Stimulated activated CD4-positive, alpha-beta T cell treated with anti-CD3 and anti-CD28 coated beads, TNF-alpha, amount 100 ng/mL, for 4 hours (primary cell): ENCODE measurements around the gene ERICH4.
"Not testable (repeated sequence)": the region's sequence is repeated elsewhere in the genome, so short reads cannot be mapped to it uniquely, and the experiment has no call there.

Source experiments
- DNase-seq, 3 experiments: peaks; one replicate each; pipeline ENCODE4 v3.0.0-alpha.2; 2020; ENCODE audit warnings: low read depth in 3 of 3

Gene ERICH4

DNA sequence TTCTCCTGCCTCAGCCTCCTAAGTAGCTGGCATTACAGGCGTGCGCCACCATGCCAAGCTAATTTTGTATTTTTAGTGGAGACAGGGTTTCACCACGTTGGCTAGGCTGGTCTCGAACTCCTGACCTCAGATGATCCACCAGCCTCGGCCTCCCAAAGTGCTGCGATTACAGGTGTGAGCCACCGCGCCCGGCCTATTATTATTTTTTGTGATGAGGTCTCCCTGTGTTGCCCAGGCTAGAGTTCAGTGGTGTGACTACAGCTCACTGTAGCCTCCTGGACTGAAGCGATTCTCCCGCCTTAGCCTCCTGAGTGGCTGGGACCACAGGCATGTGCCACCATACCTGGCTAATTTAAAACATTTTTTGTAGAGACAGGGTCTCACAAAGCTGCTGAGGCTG, 7.6 kb upstream of the ERICH4 start:
- DNase-seq = not testable (repeated sequence)

DNA sequence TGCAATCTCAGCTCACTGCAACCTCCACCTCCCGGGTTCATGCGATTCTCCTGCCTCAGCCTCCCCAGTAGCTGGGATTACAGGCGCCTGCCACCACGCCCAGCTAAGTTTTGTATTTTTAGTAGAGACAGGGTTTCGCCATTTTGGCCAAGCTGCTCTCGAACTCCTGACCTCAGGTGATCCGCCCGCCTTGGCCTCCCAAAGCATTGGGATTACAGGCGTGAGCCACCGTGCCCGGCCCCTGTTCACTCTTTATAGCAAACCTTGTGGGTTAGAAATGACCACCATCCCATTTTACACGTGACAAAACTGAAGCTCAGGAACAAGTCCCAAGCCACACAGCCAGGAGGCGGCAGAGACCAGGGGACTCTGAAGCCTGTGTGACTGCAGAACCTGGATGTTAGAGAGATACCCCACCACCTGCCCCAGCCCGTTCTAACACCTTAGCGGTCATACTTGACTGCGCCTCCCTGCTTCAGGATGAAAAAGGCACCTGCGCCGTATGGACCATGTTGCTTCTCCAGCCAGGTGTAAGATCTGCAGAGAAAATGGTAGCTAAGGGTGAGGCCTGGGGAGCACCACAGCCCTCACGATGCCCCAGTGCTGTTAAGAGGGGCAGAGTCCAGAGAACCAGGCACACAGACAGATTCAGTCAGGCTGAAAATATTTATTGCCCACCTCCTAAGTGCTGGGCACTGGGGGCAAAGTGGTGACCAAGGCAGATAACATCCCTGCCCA, 6.9 kb upstream of the ERICH4 start:
- DNase-seq = no peak

DNA sequence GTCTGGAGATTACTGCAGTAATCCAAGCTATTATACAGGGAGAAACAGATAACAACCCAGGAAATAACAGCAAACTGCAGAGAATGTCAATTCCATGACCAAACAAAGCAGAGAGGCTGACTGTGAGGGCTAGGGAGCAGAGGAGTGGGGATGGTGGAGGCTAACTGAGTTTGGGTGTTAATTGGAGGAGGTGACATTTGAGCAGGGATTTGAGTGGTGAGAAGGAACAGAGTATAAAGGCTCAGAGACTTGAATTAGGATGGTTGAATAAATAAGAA, 6.3 kb upstream of the ERICH4 start:
- no peak for DNase-seq

DNA sequence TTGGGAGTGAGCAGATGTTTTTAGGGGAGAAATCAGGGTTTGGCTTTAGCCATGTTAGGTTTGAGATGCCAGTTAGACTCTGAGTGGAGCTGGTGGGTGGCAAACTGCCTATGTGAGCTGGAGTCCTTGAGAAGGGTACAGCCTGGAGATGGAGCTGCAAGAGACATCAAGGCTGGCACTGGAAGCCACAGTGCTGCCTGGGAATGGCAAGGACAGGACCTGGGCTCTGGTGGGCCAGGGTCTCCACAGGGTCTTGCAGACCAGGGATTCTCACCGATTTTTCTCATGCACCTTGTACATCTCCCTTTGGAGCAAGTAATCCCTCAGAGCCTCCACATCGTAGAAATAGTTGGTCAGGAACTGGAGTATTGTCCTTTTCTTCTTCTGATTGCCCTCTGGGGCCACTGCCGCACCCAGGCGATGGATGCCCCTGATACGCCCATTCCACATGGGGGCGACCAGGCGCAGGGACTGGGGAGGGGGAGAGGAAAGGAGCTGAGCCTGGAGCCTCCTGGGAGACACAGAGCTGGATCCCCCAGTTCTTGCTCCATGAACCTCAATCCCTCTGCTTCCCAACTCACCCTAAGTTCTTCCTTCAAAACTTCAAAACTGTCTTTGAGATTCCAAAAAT, 4.9 kb upstream of the ERICH4 start:
- DNase-seq = no peak

DNA sequence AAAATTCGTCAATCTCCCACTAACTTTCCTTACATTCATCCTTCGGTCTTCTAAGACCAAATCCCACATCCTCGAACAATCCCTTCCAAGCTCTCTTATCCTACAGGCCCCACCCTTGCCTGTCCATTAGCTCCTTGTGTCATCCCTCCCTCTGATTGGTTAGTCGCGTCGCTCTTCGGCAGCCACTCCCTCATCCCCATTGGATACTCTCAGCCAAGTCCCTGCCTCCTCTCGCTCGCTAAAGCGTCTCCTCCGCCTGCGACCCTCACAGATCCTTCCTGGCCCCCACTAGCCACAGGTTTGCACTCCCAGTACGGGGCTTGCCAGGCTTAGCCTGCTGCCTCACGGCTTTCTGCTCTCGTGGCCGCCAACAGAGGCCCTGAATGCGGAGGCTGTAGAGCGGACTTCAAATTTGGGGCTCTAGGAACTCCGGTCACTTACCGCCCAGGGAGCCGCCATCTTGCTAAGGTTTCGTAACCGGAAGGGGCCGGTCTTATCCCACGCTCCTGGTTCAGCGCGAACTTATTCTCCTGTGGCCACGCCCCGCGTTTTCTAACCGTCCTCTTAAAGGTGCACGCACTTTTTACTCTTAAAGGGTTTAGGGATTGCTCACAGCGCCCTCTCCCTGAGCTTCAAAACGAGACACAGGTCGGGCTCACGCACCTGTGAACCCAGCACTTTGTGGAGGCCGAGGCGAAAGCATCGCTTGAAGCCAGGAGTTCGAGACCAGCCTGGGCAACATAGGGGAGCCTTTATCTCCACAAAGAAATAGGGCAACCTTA, 3.3 kb upstream of the ERICH4 start, which contains the start of gene DMAC2:
Gene DMAC2 (minus strand): TSS at position 472 of the 782 bp plus-strand sequence. CDS start 13 bp downstream, at position 459.
- peak; percentile 87 to 91 (median 88) for DNase-seq

DNA sequence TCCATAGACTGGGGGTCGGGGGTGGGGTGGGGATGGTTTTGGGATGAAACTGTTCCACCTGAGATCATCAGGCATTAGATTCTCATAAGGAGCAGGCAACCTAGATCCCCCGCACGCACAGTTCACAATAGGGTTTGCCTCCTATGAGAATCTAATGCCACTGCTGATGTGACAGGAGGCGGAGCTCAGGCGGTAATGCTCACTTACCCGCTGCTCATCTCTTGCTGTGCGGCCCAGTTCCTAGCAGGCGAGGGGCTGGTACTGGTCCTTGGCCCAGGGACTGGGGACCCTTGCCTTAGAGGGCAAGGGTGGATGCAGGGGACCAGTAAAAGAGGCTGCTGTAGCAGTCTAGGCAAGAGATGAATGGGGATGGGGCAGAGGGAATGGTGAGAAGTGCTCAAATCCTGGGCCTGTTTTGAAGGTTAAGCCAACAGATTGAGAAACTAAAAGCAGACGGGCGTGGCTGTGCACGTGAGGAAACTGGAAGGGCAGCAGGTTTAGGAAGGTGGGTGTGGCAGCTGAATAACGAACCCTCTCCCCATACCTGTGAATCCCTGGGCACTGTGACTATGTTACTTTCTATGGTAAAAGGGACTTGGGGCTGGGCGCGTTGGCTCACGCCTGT, 1.5 kb upstream of the ERICH4 start:
- DNase-seq = no peak

DNA sequence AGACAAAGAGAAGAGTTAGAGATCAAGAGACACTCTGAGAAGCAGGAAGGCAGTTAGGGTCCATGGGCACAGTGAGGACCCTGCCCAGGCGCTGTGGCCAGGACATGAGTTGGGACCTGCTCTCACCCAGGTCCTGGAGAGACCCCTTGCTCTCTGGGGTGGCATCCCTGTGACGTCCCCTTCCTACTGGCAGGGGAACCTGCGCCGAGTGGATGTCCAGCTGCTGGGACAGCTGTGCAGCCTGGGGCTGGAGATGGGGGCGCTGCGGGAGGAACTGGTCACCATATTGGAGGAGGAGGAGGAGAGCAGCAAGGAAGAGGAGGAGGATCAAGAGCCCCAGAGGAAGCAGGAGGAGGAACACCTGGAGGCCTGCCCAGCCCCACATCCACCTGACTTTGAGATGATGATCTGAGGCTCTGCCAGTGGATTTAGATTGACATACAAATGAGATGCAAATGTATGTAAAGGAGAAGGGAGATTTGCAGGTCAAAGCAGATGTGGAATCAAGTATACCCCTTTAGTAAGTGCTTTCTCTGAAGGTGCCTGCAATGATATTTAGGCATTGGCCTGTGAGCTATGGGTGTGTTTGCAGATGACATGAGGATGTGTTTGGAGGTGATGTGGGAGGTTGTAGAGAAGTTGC, 978 bp downstream of the ERICH4 start:
- DNase-seq = no peak

DNA sequence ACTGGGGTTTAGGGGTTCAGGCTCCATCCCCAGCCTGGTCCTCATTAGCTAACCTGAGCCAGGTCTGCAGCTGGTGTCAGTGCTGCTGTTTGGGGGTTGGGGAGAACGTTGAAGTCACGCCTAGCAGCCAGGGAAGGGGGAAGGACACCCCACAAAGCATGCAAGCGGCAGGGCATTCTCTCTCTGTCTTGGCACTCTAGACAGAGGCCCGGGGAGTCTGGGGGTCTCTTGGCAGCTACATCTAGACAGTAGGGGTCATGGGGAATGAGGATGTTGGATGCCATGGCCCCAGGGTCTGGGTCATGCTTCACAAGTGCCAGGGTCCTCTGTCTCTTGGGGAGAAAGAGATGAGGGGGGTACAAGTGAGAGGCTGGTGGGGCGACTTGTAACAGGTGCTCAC, 2.6 kb downstream of the ERICH4 start:
- DNase-seq = no peak

DNA sequence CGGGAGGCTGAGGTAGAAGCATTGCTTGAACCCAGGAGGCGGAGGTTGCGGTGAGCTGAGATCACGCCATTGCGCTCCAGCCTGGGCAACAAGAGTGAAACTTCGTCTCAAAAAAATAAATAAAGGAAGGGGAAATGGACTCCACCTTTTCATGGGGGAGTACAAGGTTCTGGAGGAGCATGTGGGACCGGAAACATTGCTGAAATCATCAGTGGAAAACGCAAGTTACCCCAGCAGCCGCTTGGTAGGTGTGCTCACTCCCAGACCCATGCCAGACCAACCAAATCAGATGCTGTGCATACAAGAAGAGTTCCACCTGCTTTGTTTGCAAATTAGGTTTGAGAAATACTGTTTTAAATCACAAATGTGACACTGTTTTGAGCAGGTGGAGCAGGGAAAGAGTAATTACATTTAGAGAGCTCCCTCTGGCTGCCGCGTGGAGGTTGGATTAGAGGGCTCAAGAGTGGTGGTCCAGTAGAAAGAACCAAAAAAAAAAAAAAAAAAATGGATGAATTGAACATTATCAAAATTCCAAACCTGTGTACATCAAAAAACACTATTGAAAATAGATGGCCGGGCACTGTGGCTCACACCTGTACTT, 4.9 kb downstream of the ERICH4 start:
- DNase-seq = no peak

DNA sequence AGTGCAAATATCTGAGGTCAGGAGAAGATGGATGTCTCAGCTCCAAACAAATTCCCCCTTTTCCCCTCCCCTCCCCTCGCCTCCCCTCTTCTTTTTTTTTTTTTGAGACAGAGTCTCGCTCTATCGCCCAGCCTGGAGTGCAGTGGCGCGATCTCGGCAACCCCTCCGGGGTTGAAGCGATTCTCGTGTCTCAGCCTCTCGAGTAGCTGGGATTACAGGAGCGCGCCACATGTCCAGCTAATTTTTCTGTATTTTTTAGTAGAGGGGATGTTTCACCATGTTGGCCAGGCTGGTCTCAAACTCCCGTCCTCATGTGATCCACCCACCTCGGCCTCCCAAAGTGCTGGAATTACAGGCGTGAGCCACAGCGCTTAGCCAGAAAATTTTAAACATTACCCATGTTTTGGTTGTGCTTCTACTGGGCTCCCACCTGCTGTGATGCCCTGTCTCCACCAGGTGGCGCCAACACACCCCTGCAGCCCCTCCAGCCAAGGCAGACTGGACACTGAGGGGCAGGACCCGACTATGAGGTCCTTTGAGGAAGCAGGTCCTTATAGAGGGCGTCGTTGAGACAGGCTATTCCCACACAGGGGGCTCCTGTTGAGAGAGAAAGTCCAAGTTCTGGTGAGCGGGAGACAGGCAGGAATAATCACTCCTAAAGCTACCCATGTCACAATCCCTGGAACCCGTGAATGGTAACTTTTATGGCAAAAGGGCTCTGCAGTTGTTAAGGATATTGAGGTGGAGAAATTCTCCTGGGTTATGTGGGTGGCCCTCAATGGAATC, 6.3 kb downstream of the ERICH4 start:
- DNase-seq = peak; percentile 42 to 61 (median 46)

DNA sequence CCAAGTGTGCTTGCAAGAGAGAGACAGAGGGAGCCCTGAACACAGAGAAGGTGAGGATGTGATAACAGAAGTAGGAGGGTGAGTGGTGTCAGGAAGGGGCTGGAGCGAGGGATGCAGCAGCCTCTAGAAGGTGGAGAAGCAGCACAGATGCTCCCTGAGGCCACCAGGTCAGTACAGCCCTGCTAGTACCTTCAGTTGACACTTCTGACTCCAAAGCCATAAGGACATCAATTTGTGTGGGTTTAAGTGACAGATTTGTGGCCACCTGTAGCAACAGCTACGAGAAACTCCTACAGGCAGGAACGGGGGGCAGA, 6.9 kb downstream of the ERICH4 start:
- DNase-seq = no peak

DNA sequence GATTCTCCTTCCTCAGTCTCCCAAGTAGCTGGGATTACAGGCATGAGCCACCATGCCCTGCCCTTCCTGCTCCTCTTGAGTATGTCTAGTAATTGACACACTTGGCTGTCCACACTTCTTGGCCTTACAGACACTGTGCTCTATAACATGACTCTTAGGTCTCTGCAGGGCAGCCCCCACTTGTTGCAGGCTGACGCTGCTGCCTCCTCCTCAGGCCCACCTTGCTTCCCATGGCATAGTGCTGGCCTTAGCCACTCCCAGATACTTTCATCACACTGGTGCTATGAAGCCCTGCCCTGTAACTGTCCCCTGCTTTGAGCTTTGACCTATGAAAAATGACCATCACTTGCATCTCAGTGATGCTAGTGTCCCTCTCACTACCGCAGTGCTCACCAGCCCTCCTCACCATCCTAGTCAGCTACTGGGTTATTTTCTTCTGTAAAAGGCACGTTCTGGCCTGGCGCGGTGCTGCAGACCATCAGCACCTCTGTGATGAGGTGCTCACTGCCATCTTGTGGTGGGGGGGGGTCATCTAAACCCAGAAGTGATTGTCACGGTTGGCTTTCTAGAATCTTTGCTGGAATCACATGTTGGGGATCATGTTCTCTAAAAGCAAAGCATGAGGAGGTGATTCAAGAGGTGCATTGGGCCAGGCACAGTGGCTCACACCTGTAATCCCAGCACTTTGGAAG, 9.8 kb downstream of the ERICH4 start:
- no peak for DNase-seq

DNA sequence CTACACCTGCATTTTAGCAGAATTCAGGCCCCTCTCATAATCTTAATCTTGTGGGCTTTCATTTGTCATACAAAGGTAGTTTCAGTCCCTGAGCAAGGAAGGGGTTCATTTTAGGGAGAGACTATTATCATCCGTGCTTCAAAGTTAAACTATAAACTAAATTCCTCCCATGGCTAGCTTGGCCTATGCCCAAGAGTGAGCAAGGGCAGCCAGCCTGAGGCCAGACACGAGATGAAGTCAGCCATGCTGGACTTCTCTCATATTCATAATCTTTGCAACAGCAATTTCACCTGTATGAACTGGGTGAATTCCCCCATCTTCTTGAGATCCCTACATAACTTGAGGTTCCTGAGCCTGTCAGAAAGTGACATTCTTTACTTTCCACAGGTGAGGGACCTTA, 13.0 kb downstream of the ERICH4 start:
- DNase-seq = no peak

DNA sequence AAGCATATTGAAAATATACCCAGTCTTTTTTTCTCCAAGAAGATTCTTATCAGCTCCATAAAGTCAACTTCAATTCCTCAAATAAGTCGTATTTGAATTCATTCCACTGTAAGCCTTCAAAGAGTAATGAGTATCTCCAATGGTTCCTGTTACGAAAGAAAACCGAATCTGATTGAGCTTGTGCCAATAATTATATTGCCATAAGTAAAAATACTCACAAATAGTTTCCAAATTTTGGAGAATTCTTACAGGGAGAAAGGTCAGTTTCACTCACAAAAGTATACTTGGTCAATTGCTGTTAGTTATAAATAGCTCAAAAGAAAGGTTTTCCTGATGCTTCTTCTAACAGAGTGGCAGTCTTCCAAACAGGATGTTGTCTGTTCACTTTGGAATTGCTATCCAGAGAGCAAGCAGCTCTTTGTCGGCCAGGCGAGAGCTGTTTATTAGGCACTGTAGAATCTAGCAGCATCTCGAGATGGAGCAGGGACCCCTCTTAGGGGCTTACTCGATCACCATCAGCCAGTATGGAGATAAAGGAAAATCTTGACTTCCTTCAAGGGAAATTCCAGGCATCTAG, 13.5 kb downstream of the ERICH4 start:
- DNase-seq = no peak

DNA sequence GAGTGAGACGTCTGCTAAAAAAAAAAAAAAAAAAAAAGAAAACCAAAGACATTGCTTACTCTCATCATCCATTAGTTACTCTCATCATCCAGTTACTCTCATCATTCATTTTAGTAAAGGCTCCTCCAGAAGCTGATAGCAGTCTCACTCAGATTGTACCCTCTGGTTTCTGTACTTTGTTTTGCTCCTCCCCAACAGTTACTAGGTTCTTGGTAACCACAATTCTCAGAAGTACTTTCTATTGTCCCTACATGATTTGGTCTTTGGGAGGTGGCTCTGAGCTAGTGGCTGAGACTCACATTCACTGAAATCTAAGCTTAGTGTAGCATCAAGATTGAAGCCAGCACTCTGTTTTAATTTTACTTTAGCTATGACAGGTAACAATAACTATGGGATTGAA, 14.3 kb downstream of the ERICH4 start:
- DNase-seq = no peak

DNA sequence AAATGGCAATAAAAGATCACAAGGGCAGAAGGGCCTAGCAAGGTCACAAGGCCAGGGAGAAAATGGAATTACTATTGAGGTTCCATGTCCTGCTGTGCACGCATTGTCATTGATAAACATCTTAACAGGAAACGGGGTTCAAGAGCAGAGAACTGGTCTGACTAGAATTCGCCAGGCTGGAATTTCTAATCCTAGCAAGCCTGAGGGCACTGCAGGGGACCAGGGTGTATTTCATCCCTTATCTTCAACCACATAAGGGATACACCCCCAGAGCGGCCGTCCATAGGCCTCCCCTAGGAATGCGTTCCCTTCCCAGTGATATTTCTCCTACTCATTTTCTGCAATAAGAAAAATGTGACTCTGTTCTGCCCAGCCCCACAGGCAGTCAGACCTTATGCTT, 19.5 kb downstream of the ERICH4 start:
- no peak for DNase-seq

DNA sequence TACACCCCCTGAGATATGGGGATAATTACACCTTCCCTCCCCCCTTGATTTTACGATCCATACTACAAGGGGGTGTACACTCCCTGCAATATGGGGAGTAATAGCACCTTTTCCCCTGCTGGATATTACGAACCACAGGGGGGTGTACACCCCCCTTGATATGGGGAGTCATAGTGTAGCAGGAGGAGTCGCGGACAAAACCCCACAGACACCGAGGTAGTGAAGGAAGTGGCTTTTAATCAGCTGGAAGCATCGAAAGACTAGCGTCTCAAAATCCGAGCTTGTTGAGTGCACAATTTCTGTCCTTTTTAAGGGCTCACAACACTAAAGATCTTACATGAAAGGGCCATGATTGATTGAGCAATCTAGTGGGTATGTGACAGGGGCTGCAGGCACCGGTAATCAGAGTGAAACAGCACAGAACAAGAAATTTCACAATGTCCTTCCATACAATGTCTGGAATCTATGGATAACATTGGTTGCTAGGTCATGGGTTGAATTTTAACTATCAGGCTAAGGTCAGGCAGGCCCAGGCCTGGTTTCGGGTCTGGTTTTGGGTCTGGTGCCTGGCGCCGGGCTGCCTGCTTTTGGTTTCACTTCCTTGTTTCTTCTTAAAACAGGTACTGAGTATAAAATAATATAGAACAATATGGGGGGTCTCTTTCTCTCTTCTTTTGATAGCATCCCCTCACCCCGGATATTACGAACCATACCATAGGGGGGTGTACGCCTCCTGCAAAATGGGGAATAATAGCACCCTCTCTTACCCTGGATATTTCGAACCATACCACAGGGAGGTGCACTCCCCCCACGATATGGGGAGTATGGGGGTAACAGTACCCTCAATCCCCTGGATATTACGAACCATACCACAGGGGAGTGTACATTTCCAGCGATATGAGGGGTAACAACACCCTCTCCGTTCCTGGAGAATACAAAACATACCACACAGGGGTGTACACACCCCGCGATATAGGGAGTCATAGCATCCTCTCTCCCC, 20.6 kb downstream of the ERICH4 start:
- not testable (repeated sequence) for DNase-seq

DNA sequence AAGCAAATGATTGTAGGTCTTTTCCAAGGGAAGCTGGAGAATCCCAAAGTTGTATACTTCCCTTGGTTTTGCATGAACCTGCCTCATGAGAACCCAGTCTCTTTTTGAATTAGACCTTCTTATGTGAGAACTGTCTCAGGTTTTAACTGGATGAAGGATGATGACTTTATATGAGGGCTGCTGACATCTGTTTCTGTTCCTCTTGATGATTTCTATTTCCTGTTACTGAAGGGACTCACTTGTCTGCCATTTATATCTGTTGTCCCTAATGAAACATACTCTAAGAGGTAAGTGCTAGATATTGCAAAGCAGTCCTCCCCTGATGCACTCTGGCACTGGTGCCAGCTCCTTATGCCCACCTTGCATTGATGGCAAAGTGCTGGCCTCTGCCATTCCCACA, 33.6 kb downstream of the ERICH4 start:
- no peak for DNase-seq

DNA sequence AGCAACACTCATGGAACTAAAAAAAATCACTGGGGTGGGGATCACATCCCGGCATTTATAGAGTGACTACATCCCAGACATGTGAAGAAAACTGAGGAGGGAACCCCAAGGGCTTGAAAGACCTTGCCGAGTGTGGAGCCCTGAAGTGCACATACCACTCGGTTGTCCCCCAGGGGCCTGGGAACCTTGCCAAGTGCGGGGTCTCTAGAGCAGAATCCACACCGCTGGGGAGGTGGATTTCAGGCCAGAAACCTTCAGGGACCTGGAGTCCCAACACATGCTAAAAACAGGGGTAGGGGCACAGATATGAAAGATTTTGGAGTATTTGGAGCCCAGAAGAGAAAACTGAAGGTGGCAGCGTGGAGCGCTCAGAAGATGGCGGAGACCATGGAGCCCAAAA, 35.2 kb downstream of the ERICH4 start:
- no peak for DNase-seq
